ENCODE data around the gene AREL1.
A peak's percentile ranks its signal among the peaks of the same experiment; 100 is the strongest.

The AREL1 gene

GRCh38 chr14:74733221-74733620 lies 20.3 kb upstream of the AREL1 start:
- Histone ChIP-seq H3K79me2 (ENCODE audit: control insufficient read depth, insufficient read depth, low read length, unreplicated experiment) (no peaks in the 10 kb centered on the region), H3K27ac (ENCODE audit: low read depth, low read length) (no peak overlapping the region), H3K36me3 (ENCODE audit: insufficient read depth, low read length) (peaks cover 17% of the 10 kb centered on the region), H3K27me3 (ENCODE audit: insufficient read depth, low read length) (no peaks in the 10 kb centered on the region), H3K4me1 (ENCODE audit: control insufficient read depth, insufficient read depth, low read length, unreplicated experiment) (peaks cover 9% of the 10 kb centered on the region), H3K4me3 (ENCODE audit: low read depth, low read length) (no peak overlapping the region), H2AFZ (ENCODE audit: low read length, unreplicated experiment) (no peak overlapping the region)

- Histone ChIP-seq H3K4me1 (ENCODE audit: control insufficient read depth, insufficient read depth, low read length, unreplicated experiment) (peaks cover 3% of the 10 kb centered on the region), H3K36me3 (ENCODE audit: insufficient read depth, low read length) (peaks cover 17% of the 10 kb centered on the region), H3K79me2 (ENCODE audit: control insufficient read depth, insufficient read depth, low read length, unreplicated experiment) (no peaks in the 10 kb centered on the region), H3K27me3 (ENCODE audit: insufficient read depth, low read length) (no peaks in the 10 kb centered on the region), H2AFZ (ENCODE audit: low read length, unreplicated experiment) (no peak overlapping the region), H3K4me3 (ENCODE audit: low read depth, low read length) (no peak overlapping the region), H3K27ac (ENCODE audit: low read depth, low read length) (no peak overlapping the region)
These were observed 19.5 kb upstream of the AREL1 start for GRCh38 chr14:74732387-74732786.

GRCh38 chr14:74723134-74723533 lies 10.3 kb upstream of the AREL1 start:
- Histone ChIP-seq H3K79me2 (ENCODE audit: control insufficient read depth, insufficient read depth, low read length, unreplicated experiment) (no peaks in the 10 kb centered on the region), H3K4me1 (ENCODE audit: control insufficient read depth, insufficient read depth, low read length, unreplicated experiment) (no peaks in the 10 kb centered on the region), H3K27ac (ENCODE audit: low read depth, low read length) (no peak overlapping the region), H2AFZ (ENCODE audit: low read length, unreplicated experiment) (no peak overlapping the region), H3K27me3 (ENCODE audit: insufficient read depth, low read length) (no peaks in the 10 kb centered on the region), H3K36me3 (ENCODE audit: insufficient read depth, low read length) (peaks cover 10% of the 10 kb centered on the region), H3K4me3 (ENCODE audit: low read depth, low read length) (no peak overlapping the region)

- no peak overlapping the region for H2AFZ ChIP-seq (ENCODE audit: low read length, unreplicated experiment)
- H3K36me3 ChIP-seq (ENCODE audit: insufficient read depth, low read length) = peaks cover 9% of the 10 kb centered on the region
- no peaks in the 10 kb centered on the region for H3K27me3 ChIP-seq (ENCODE audit: insufficient read depth, low read length)
- no peaks in the 10 kb centered on the region for H3K4me1 ChIP-seq (ENCODE audit: control insufficient read depth, insufficient read depth, low read length, unreplicated experiment)
- no peak overlapping the region for H3K4me3 ChIP-seq (ENCODE audit: low read depth, low read length)
- H3K27ac ChIP-seq (ENCODE audit: low read depth, low read length) = 0 out of 2 replicates have a peak overlapping the region, but pooled peaks have one; percentile 14
- H3K79me2 ChIP-seq (ENCODE audit: control insufficient read depth, insufficient read depth, low read length, unreplicated experiment) = no peaks in the 10 kb centered on the region
These were observed 7.6 kb upstream of the AREL1 start for GRCh38 chr14:74720526-74720925.

GRCh38 chr14:74713395-74713735 lies 485 bp upstream of the AREL1 start:
- Histone ChIP-seq H2AFZ (ENCODE audit: low read length, unreplicated experiment) (peak overlapping the region; percentile 35), H3K4me1 (ENCODE audit: control insufficient read depth, insufficient read depth, low read length, unreplicated experiment) (peaks cover 9% of the 10 kb centered on the region), H3K27me3 (ENCODE audit: insufficient read depth, low read length) (no peaks in the 10 kb centered on the region), H3K4me3 (ENCODE audit: low read depth, low read length) (peak overlapping the region; percentile 88), H3K36me3 (ENCODE audit: insufficient read depth, low read length) (peaks cover 12% of the 10 kb centered on the region), H3K27ac (ENCODE audit: low read depth, low read length) (peak overlapping the region; percentile 60), H3K79me2 (ENCODE audit: control insufficient read depth, insufficient read depth, low read length, unreplicated experiment) (peaks cover 59% of the 10 kb centered on the region)

GRCh38 chr14:74711651-74712050 lies 1.2 kb downstream of the AREL1 start:
- no peaks in the 10 kb centered on the region for H3K27me3 ChIP-seq (ENCODE audit: insufficient read depth, low read length)
- H3K36me3 ChIP-seq (ENCODE audit: insufficient read depth, low read length) = peaks cover 12% of the 10 kb centered on the region
- peak overlapping the region; percentile 69 for H3K4me3 ChIP-seq (ENCODE audit: low read depth, low read length)
- H2AFZ ChIP-seq (ENCODE audit: low read length, unreplicated experiment) = no peak overlapping the region
- peaks cover 9% of the 10 kb centered on the region for H3K4me1 ChIP-seq (ENCODE audit: control insufficient read depth, insufficient read depth, low read length, unreplicated experiment)
- peaks cover 74% of the 10 kb centered on the region for H3K79me2 ChIP-seq (ENCODE audit: control insufficient read depth, insufficient read depth, low read length, unreplicated experiment)
- H3K27ac ChIP-seq (ENCODE audit: low read depth, low read length) = no peak overlapping the region

- Histone ChIP-seq H3K4me1 (ENCODE audit: control insufficient read depth, insufficient read depth, low read length, unreplicated experiment) (peaks cover 9% of the 10 kb centered on the region), H3K36me3 (ENCODE audit: insufficient read depth, low read length) (peaks cover 8% of the 10 kb centered on the region), H3K79me2 (ENCODE audit: control insufficient read depth, insufficient read depth, low read length, unreplicated experiment) (peaks cover 85% of the 10 kb centered on the region), H3K27me3 (ENCODE audit: insufficient read depth, low read length) (no peaks in the 10 kb centered on the region), H3K27ac (ENCODE audit: low read depth, low read length) (no peak overlapping the region), H2AFZ (ENCODE audit: low read length, unreplicated experiment) (no peak overlapping the region), H3K4me3 (ENCODE audit: low read depth, low read length) (no peak overlapping the region)
These were observed 2.4 kb downstream of the AREL1 start for GRCh38 chr14:74710480-74710879.

GRCh38 chr14:74705613-74706500 lies 7.0 kb downstream of the AREL1 start:
- Histone ChIP-seq H3K27ac (ENCODE audit: low read depth, low read length) (no peak overlapping the region), H3K79me2 (ENCODE audit: control insufficient read depth, insufficient read depth, low read length, unreplicated experiment) (peaks cover 75% of the 10 kb centered on the region), H3K36me3 (ENCODE audit: insufficient read depth, low read length) (peaks cover 22% of the 10 kb centered on the region)

GRCh38 chr14:74704656-74705055 lies 8.2 kb downstream of the AREL1 start:
- H3K27me3 ChIP-seq (ENCODE audit: insufficient read depth, low read length) = no peaks in the 10 kb centered on the region
- H3K4me3 ChIP-seq (ENCODE audit: low read depth, low read length) = no peak overlapping the region
- no peak overlapping the region for H2AFZ ChIP-seq (ENCODE audit: low read length, unreplicated experiment)
- no peaks in the 10 kb centered on the region for H3K4me1 ChIP-seq (ENCODE audit: control insufficient read depth, insufficient read depth, low read length, unreplicated experiment)
- peaks cover 66% of the 10 kb centered on the region for H3K79me2 ChIP-seq (ENCODE audit: control insufficient read depth, insufficient read depth, low read length, unreplicated experiment)
- peaks cover 23% of the 10 kb centered on the region for H3K36me3 ChIP-seq (ENCODE audit: insufficient read depth, low read length)
- H3K27ac ChIP-seq (ENCODE audit: low read depth, low read length) = no peak overlapping the region

More at GRCh38 chr14:74705613-74706500, 7.0 kb downstream of the AREL1 start:
- H3K4me1 ChIP-seq (ENCODE audit: control insufficient read depth, insufficient read depth, low read length, unreplicated experiment) = no peaks in the 10 kb centered on the region
- no peaks in the 10 kb centered on the region for H3K27me3 ChIP-seq (ENCODE audit: insufficient read depth, low read length)
- H2AFZ ChIP-seq (ENCODE audit: low read length, unreplicated experiment) = no peak overlapping the region
- no peak overlapping the region for H3K4me3 ChIP-seq (ENCODE audit: low read depth, low read length)

GRCh38 chr14:74703043-74703442 lies 9.8 kb downstream of the AREL1 start:
- H3K79me2 ChIP-seq (ENCODE audit: control insufficient read depth, insufficient read depth, low read length, unreplicated experiment) = peaks cover 54% of the 10 kb centered on the region
- peaks cover 23% of the 10 kb centered on the region for H3K36me3 ChIP-seq (ENCODE audit: insufficient read depth, low read length)
- peaks cover 5% of the 10 kb centered on the region for H3K4me1 ChIP-seq (ENCODE audit: control insufficient read depth, insufficient read depth, low read length, unreplicated experiment)
- H3K27me3 ChIP-seq (ENCODE audit: insufficient read depth, low read length) = no peaks in the 10 kb centered on the region
- no peak overlapping the region for H3K4me3 ChIP-seq (ENCODE audit: low read depth, low read length)
- H3K27ac ChIP-seq (ENCODE audit: low read depth, low read length) = no peak overlapping the region
- H2AFZ ChIP-seq (ENCODE audit: low read length, unreplicated experiment) = no peak overlapping the region

- Histone ChIP-seq H3K4me3 (ENCODE audit: low read depth, low read length) (no peak overlapping the region), H3K79me2 (ENCODE audit: control insufficient read depth, insufficient read depth, low read length, unreplicated experiment) (peaks cover 53% of the 10 kb centered on the region), H3K36me3 (ENCODE audit: insufficient read depth, low read length) (peaks cover 23% of the 10 kb centered on the region)
These were observed 10.6 kb downstream of the AREL1 start for GRCh38 chr14:74702293-74702692.

More at GRCh38 chr14:74702293-74702692, 10.6 kb downstream of the AREL1 start:
- no peak overlapping the region for H3K27ac ChIP-seq (ENCODE audit: low read depth, low read length)
- H3K27me3 ChIP-seq (ENCODE audit: insufficient read depth, low read length) = no peaks in the 10 kb centered on the region
- H2AFZ ChIP-seq (ENCODE audit: low read length, unreplicated experiment) = no peak overlapping the region
- peaks cover 11% of the 10 kb centered on the region for H3K4me1 ChIP-seq (ENCODE audit: control insufficient read depth, insufficient read depth, low read length, unreplicated experiment)

Data from ACC112 (cell line).